NB4 (cell line): ENCODE results near the gene CDK12.

Experiments used
- CTCF ChIP-seq: IDR thresholded peaks from one replicate; pipeline ENCODE4 v1.5.1; 2012; ENCODE audit warnings: low read depth, low read length
- MAX ChIP-seq: IDR thresholded peaks from 2 replicates; pipeline ENCODE4 v1.6.1; 2011; ENCODE audit warnings: low read depth, low read length
- POLR2A ChIP-seq: IDR thresholded peaks from 2 replicates; pipeline ENCODE4 v1.6.1; 2011; ENCODE audit warnings: mild to moderate bottlenecking; ENCODE audit not compliant: insufficient read length; ENCODE audit errors: extremely low read depth

GRCh38 chr17:39562976-39563375 is 101.7 kb downstream of the CDK12 start:
- TF ChIP-seq CTCF (no peak), POLR2A (no peak), MAX (no peak)
